ENCODE results near the gene CRIM1.

DNA sequence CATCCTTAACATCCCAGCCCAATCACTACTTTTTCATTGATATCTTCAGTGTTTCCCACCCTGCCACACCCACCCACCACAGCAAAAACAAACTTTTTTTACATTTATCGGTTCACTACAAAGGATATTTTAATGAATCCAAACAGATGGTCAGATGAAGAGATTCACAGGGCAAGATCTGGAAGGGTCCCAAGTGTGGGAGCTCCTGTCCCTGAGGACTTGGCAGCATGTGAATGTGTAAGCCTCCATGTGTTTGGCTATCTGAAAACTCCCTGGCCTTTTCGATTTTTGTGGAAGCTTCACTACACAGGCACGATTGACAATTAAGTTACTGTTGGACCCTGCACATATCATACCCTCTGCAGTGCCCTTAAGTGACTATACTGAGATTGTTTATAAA is 48.1 kb upstream of the CRIM1 start:
- TF ChIP-seq, protein P1, sequence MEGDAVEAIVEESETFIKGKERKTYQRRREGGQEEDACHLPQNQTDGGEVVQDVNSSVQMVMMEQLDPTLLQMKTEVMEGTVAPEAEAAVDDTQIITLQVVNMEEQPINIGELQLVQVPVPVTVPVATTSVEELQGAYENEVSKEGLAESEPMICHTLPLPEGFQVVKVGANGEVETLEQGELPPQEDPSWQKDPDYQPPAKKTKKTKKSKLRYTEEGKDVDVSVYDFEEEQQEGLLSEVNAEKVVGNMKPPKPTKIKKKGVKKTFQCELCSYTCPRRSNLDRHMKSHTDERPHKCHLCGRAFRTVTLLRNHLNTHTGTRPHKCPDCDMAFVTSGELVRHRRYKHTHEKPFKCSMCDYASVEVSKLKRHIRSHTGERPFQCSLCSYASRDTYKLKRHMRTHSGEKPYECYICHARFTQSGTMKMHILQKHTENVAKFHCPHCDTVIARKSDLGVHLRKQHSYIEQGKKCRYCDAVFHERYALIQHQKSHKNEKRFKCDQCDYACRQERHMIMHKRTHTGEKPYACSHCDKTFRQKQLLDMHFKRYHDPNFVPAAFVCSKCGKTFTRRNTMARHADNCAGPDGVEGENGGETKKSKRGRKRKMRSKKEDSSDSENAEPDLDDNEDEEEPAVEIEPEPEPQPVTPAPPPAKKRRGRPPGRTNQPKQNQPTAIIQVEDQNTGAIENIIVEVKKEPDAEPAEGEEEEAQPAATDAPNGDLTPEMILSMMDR (conservative IDR thresholded peaks at IDR 0.05; ENCODE audit: low read depth, low read length): no peak
- TF ChIP-seq EZH2 (IDR thresholded peaks at IDR 0.05; ENCODE audit: borderline replicate concordance, low read depth, low read length, poor library complexity, severe bottlenecking): no peak

Data from A673 (cell line).